Esophagus squamous epithelium (tissue), 4 donors: ENCODE results near the gene MBOAT2.

Experiments
- POLR2A ChIP-seq, 4 donors: fragments of 450-650 bp; IDR thresholded peaks; one replicate each; pipeline ENCODE4 v1.6.1; 2017; ENCODE audit warnings: antibody characterized with exemption in 4 of 4, mild to moderate bottlenecking in 4 of 4, moderate library complexity in 3 of 4
- TF ChIP-seq, protein P1 (sequence below), 6 experiments: fragments of 450-650 bp in 4 of 6; fragments of 200-600 bp in 2 of 6; sonication (generic) in 2 of 6; IDR thresholded peaks; one replicate each; pipeline ENCODE4 v1.5.1; 2016 to 2019; ENCODE audit warnings: antibody characterized with exemption in 6 of 6, mild to moderate bottlenecking in 4 of 6, moderate library complexity in 4 of 6

DNA sequence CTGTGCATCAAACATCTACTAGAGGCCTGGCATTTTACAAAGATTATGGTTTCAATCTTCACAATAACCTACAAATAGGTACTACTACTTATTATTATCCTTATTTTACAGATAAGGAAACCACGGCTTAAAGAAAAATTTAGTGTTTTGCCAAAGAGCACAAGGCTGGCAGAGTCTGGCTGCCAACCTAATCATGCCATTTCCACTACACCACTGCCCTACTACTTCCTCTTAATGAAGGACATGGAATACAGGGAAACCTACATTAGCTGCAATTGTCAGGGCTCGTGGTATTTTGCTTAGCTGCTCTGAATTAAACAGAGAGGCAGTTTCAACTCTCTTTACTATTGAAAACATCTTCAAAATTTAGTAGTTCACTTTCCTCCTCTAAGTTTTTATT lies 5.9 kb downstream of the MBOAT2 start:
- TF ChIP-seq, protein P1, sequence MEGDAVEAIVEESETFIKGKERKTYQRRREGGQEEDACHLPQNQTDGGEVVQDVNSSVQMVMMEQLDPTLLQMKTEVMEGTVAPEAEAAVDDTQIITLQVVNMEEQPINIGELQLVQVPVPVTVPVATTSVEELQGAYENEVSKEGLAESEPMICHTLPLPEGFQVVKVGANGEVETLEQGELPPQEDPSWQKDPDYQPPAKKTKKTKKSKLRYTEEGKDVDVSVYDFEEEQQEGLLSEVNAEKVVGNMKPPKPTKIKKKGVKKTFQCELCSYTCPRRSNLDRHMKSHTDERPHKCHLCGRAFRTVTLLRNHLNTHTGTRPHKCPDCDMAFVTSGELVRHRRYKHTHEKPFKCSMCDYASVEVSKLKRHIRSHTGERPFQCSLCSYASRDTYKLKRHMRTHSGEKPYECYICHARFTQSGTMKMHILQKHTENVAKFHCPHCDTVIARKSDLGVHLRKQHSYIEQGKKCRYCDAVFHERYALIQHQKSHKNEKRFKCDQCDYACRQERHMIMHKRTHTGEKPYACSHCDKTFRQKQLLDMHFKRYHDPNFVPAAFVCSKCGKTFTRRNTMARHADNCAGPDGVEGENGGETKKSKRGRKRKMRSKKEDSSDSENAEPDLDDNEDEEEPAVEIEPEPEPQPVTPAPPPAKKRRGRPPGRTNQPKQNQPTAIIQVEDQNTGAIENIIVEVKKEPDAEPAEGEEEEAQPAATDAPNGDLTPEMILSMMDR (IDR thresholded peaks at IDR 0.05), result no peak
- no peak for TF ChIP-seq POLR2A (IDR thresholded peaks at IDR 0.05)
